Measurements from ENCODE around the gene PCMT1. TPM values are rescaled to one million over a fixed set of nuclear protein-coding genes. Genes with fewer than 3 reads are reported as not detected.

PCMT1 gene
- total and polyA plus RNA-seq, 2 of the 8 experiments (the other 6 are each of a cell fraction or from before 2014, with no cell fraction given), result 84.3 to 91.3 TPM

GRCh38 chr6:149779644-149779963 is 30.1 kb downstream of the PCMT1 start:
- TF ChIP-seq EGR1 (IDR thresholded peaks at IDR 0.05; ENCODE audit: borderline replicate concordance, low read depth, low read length), result no peak
- TF ChIP-seq CBX5 (IDR thresholded peaks at IDR 0.05; ENCODE audit: low read depth, low read length), result no peak
- no peak for TF ChIP-seq RBBP5 (IDR thresholded peaks at IDR 0.05; ENCODE audit: borderline replicate concordance, low read depth, low read length)
- TF ChIP-seq ATF3 (IDR thresholded peaks at IDR 0.05; ENCODE audit: insufficient read depth, low read depth, low read length), result no peak
- no peak for TF ChIP-seq SP2 (IDR thresholded peaks at IDR 0.05; ENCODE audit: low read length)
- TF ChIP-seq RNF2 (IDR thresholded peaks at IDR 0.05; ENCODE audit: borderline replicate concordance, low read depth, low read length, missing control alignments, poor library complexity, severe bottlenecking), result no peak
- TF ChIP-seq HDAC6 (IDR thresholded peaks at IDR 0.05; ENCODE audit: low read depth, low read length), result no peak
- no peak for TF ChIP-seq SIX5 (IDR thresholded peaks at IDR 0.05; ENCODE audit: low read depth, low read length)
- no peak for TF ChIP-seq SP1 (IDR thresholded peaks at IDR 0.05; ENCODE audit: low read depth, low read length)
- Histone ChIP-seq H3K23ac (ENCODE audit: insufficient read length) (no peak overlapping the region), H2AK5ac (ENCODE audit: low read depth, low read length) (no peak overlapping the region), H3K27me3 (replicated peaks in 1 of 4; ENCODE audit: control insufficient read depth in 3 of 4, extremely low read depth in 1 of 4, insufficient read depth in 3 of 4, low read length in 3 of 4) (no peaks in the 10 kb centered on the region), H2BK5ac (ENCODE audit: low read depth, low read length) (no peak overlapping the region), H4K5ac (ENCODE audit: insufficient read length, low read depth, low read length) (no peak overlapping the region), H3K79me1 (ENCODE audit: low read depth, low read length) (no peaks in the 10 kb centered on the region), H4K8ac (ENCODE audit: extremely low read depth, insufficient read depth, low read length) (no peak overlapping the region), H2BK20ac (ENCODE audit: low read length) (no peak overlapping the region), H4K20me1 (replicated peaks in 1 of 2; ENCODE audit: control insufficient read depth in 1 of 2, insufficient read depth in 2 of 2, low read length in 2 of 2) (no peaks in the 10 kb centered on the region), H2BK15ac (ENCODE audit: low read length) (no peak overlapping the region), H3K4me1 (replicated peaks in 1 of 4; ENCODE audit: control insufficient read depth in 3 of 4, insufficient read depth in 4 of 4, low read length in 3 of 4) (no peaks in the 10 kb centered on the region), H3K23me2 (ENCODE audit: low read depth, low read length) (no peaks in the 10 kb centered on the region), H2BK120ac (replicated peaks; ENCODE audit: low read depth, low read length) (no peak overlapping the region), H3K4ac (replicated peaks; ENCODE audit: insufficient read length, low read depth, low read length) (no peak overlapping the region), H3K56ac (replicated peaks; ENCODE audit: insufficient read length, low read depth, low read length) (no peak overlapping the region), H3K9ac (replicated peaks in 1 of 4; ENCODE audit: extremely low read depth in 1 of 4, low read depth in 3 of 4, low read length in 3 of 4) (no peak overlapping the region), H3K36me3 (ENCODE audit: control insufficient read depth in 2 of 4, insufficient read depth in 4 of 4, low read length in 3 of 4) (peaks cover 0 to 15% (median 3%) of the 10 kb centered on the region in 4 experiments; a peak in 3 of 8 replicates), H3K14ac (ENCODE audit: insufficient read length) (no peak overlapping the region), H4K91ac (replicated peaks; ENCODE audit: insufficient read length, low read length) (no peak overlapping the region), H3K27ac (ENCODE audit: low read depth, low read length) (no peak overlapping the region), H3K79me2 (ENCODE audit: control insufficient read depth in 1 of 2, insufficient read depth in 2 of 2, low read length in 2 of 2) (no peaks in the 10 kb centered on the region), H2BK12ac (ENCODE audit: low read depth, low read length) (no peak overlapping the region), H3K9me3 (ENCODE audit: insufficient read depth in 2 of 2, low read depth in 1 of 2, low read length in 1 of 2) (no peaks in the 10 kb centered on the region), H2AFZ (ENCODE audit: low read length) (no peak overlapping the region), H3K4me3 (ENCODE audit: extremely low read depth in 1 of 4, insufficient read depth in 2 of 4, low read depth in 3 of 4, low read length in 4 of 4) (no peak overlapping the region), H3K18ac (ENCODE audit: extremely low read depth, low read length) (no peak overlapping the region), H3K4me2 (ENCODE audit: insufficient read depth in 1 of 2, low read depth in 2 of 2, low read length in 2 of 2) (no peak overlapping the region)
- CTCF ChIA-PET (ENCODE audit: partially characterized antibody), result interaction anchor here (0.6 to 1.0 kb wide), 2 partner anchors 11 to 61 kb away, joined by 3 read pairs; no protein-coding TSS in a partner anchor
- FAIRE-seq (no peak), DNase-seq (ENCODE audit: low read depth in 1 of 2, low spot score in 2 of 2) (no peak)
- POLR2A ChIA-PET (ENCODE audit: partially characterized antibody), result no interaction called here
- 92% methylated on average over 2 of the region's 2 CpGs; no CpG with 5 or more reads in 1 of the 2 experiments for WGBS, 2 experiments (ENCODE audit: extremely low coverage in 1 of 2, insufficient coverage in 1 of 2, insufficient read length in 1 of 2, insufficient replicate concordance in 2 of 2, low coverage in 1 of 2, low lambda C conversion rate in 2 of 2, missing lambda C conversion rate in 1 of 2)

Measured in H1 (cell line).